Astrocyte of the spinal cord (primary cell): ENCODE measurements around the gene PASD1.

ENCODE experiments used
- DNase-seq: peaks from one replicate; pipeline ENCODE4 v3.0.0; 2011; ENCODE audit warnings: low read depth, low spot score
- H3K4me3 ChIP-seq: 2 replicates; pipeline ENCODE4 v1.5.1; 2011; ENCODE audit warnings: low read depth, mild to moderate bottlenecking, low read length, moderate library complexity
- in situ Hi-C: cut with HindIII; loops from 2 replicates; pipeline ENCODE4 v1.10.0; 2017; ENCODE audit warnings: low sequenced_read_pairs
- TF ChIP-seq, protein P1 (sequence below): IDR thresholded peaks from 2 replicates; pipeline ENCODE4 v1.5.1; 2012; ENCODE audit warnings: low read depth, mild to moderate bottlenecking, low read length, inconsistent platforms

PASD1 gene

DNA sequence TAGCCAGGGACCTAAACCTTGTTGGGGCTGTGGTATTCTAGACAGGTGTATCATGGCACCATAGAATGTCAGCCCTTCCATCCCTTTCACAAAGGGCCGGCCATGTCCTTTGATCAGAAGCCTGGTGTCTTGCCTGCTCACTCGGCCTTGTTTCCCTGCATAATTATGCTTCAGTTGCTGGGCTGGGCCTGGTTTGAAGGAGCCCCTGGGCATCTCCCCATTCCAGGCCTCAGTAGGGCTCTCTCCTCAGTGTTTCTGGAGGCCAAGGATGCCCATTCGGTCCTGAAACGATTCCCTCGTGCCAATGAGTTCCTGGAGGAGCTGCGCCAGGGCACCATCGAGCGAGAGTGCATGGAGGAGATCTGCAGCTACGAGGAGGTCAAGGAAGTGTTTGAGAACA, 136.3 kb downstream of the PASD1 start:
- no peak overlapping the region for H3K4me3 ChIP-seq
- DNase-seq, result no peak
- in situ Hi-C loops, result no loop called here
- TF ChIP-seq, protein P1, sequence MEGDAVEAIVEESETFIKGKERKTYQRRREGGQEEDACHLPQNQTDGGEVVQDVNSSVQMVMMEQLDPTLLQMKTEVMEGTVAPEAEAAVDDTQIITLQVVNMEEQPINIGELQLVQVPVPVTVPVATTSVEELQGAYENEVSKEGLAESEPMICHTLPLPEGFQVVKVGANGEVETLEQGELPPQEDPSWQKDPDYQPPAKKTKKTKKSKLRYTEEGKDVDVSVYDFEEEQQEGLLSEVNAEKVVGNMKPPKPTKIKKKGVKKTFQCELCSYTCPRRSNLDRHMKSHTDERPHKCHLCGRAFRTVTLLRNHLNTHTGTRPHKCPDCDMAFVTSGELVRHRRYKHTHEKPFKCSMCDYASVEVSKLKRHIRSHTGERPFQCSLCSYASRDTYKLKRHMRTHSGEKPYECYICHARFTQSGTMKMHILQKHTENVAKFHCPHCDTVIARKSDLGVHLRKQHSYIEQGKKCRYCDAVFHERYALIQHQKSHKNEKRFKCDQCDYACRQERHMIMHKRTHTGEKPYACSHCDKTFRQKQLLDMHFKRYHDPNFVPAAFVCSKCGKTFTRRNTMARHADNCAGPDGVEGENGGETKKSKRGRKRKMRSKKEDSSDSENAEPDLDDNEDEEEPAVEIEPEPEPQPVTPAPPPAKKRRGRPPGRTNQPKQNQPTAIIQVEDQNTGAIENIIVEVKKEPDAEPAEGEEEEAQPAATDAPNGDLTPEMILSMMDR, result no peak

DNA sequence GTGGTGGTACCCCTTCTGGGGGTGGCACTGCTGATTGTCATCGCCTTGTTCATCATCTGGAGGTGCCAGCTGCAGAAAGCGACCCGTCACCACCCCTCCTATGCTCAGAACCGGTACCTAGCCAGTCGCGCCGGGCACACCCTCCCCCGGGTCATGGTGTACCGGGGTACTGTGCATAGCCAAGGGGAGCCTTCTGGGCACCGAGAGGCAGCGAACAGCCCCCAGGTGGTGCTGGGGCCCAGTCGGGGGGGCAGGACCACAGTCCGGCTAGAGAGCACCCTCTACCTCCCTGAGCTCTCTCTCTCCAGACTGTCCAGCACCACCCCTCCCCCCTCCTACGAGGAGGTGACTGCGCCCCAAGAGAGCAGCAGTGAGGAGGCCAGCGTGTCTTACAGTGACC, 137.1 kb downstream of the PASD1 start:
- TF ChIP-seq, protein P1, result no peak
- DNase-seq, result no peak
- in situ Hi-C loops, result no loop called here
- no peak overlapping the region for H3K4me3 ChIP-seq

DNA sequence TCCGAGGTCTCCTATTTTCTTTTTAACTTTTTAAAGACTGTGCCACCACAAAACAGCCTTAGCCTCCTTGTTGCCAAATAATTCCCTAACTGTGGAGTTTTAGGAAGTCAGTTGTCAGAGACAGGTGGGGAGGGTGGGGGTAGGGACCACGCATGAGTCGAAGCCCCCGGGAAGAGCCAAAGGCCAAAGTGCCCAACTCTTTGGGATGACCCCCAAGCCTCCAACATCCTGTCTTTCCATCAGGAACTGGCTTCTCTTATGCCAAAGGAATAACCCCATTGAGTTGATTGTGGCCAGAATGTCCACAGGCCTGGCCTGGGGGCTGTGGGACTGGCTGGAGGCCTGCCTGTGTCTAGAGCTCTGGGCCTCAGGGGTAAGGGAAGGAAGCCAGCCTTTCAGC, 137.6 kb downstream of the PASD1 start:
- TF ChIP-seq, protein P1, result no peak
- in situ Hi-C loops, result no loop called here
- H3K4me3 ChIP-seq, result no peak overlapping the region
- no peak for DNase-seq

DNA sequence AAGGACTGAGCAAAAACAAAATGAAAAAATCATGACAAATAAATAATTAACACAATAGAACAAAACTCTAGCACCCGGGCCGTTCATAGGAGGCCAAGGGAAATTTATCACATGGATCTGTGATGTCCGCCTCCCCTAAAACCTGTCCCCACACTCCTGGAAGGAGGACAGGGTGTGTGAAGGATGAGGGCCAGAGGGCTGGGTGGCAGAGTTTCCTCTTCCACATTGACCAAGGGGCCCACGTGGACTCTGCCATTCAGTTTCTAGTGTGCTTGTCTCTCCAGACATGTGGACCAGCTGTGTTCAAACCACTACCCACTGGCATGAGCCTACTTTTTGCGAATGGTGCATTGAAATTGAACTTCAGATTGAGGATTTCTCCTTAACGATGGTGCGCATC, 138.1 kb downstream of the PASD1 start:
- DNase-seq, result no peak
- in situ Hi-C loops, result no loop called here
- H3K4me3 ChIP-seq, result no peak overlapping the region
- TF ChIP-seq, protein P1, result no peak

DNA sequence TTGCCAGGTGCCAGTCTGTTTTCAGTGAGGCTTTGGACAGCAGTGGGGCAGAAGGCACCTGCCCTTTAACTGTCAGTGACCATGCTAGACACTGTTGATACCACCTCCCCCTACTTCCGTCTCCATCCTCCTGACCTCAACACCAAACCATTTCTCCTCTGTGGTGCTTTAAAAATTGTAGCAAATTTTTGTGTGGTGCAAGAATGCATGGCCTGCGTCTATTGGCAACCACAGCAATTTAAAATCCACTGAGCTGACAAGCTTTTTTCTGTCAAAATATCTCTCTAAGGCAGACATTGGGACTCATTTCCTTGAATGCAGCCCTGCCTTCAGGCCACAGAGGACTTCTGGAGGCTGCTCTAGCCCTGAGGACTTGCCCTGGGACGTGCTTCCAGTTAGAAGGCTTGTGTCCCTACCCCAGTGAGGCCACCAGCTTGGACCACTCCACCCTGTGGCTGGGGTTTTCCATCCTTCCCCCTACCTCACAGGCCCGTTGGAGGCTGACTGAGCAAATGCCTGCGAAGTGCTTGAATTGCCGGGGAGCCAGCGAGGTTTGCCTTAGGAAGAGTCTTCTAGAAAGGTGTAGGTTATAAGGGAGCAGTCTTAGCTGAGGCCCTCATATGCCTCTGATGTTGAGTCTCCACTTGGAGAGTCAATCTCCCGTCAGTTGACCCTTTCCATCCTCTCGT, 138.7 kb downstream of the PASD1 start:
- DNase-seq, result no peak
- in situ Hi-C loops, result no loop called here
- TF ChIP-seq, protein P1, result no peak
- no peak overlapping the region for H3K4me3 ChIP-seq

DNA sequence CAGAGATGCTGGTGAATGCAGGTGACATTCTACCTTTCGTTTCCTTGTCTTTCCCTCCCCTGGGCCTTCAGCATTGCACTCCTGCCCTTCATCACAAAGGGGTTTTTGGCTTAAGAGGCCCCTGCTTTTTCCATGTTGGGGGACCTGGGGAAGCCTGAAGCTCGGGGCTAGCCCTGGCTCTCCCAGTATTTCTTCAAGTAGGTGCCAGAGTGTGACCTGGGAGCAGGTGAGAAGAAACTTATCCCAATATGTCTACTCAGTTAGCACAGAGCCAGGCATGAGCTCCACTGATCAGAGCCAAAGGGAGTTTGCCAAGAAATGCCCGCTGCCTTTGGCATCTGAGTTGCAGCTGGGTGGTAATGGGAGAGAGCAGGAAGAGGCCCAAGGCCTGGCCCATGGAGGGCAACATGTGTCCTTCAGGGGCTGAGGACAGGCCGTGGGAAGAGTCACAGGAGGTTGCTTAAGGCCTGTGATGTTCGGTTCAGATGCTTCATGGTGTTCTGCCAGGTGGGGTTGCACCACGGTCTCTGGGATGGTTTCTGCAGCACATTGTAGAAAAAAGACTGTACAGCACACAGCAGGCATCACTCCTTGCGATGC, 139.4 kb downstream of the PASD1 start:
- no peak overlapping the region for H3K4me3 ChIP-seq
- in situ Hi-C loops, result no loop called here
- no peak for DNase-seq
- TF ChIP-seq, protein P1, result no peak
